Subcutaneous adipose tissue (tissue), 4 donors: ENCODE measurements around the gene IGLL5. TPM values are rescaled to one million over a fixed set of nuclear protein-coding genes. Genes with fewer than 3 reads are reported as not detected.

Source experiments
- total RNA-seq, 4 donors: library from RNA; depleted of rRNA; stranded (reverse); fragments of >200 nt; gene quantifications; one replicate each; pipeline ENCODE4 v1.1.0, GENCODE V29; 2016
- TF ChIP-seq, protein P1 (sequence below): fragments of 450-650 bp; IDR thresholded peaks from one replicate; pipeline ENCODE4 v1.5.1; 2016; ENCODE audit warnings: low read depth, mild to moderate bottlenecking, control low read depth, antibody characterized with exemption, moderate library complexity

The IGLL5 gene
- total RNA-seq, 4 donors from 2014 or later, result 1.1 to 2.2 TPM; not detected in 2

DNA sequence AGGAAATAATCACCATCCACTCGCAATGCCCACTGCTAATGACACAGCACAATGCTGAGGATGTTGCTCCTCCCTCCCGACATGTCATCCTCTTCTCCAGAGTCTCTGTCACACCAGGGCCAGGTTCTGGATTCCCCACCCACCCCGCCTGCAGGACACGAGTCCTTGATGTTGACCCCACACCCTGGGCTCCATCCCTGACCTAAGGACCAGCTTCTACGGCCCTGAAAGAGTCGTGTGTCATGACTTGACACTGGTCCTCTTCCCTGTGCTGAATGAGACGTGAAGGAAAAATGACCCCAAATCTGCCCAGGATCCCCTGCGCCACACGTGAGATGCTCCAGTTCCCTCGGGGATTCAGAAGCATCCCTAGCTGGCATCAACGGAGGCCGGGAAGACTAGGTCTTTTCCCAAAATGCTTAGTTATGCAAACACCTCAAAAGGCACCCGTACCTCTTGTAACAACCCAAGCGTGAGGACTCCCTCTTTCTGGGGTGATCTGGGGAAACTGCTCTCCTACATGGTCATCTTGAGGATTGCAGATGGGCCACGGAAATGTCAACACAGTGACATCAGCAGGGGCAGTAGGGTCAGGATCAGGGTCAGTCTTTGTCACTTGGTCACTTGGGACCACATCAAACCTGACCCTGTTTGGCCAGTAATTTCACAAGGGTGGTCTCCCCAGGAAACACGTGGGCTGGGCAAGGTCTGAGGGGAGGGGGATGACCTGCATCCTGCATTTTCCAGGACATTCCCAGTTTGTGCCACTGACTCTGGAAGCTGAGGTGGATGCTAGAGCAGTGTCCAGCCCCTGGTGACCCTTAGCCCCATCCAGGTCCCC, 42.0 kb downstream of the IGLL5 start:
- TF ChIP-seq, protein P1, sequence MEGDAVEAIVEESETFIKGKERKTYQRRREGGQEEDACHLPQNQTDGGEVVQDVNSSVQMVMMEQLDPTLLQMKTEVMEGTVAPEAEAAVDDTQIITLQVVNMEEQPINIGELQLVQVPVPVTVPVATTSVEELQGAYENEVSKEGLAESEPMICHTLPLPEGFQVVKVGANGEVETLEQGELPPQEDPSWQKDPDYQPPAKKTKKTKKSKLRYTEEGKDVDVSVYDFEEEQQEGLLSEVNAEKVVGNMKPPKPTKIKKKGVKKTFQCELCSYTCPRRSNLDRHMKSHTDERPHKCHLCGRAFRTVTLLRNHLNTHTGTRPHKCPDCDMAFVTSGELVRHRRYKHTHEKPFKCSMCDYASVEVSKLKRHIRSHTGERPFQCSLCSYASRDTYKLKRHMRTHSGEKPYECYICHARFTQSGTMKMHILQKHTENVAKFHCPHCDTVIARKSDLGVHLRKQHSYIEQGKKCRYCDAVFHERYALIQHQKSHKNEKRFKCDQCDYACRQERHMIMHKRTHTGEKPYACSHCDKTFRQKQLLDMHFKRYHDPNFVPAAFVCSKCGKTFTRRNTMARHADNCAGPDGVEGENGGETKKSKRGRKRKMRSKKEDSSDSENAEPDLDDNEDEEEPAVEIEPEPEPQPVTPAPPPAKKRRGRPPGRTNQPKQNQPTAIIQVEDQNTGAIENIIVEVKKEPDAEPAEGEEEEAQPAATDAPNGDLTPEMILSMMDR, result no peak

DNA sequence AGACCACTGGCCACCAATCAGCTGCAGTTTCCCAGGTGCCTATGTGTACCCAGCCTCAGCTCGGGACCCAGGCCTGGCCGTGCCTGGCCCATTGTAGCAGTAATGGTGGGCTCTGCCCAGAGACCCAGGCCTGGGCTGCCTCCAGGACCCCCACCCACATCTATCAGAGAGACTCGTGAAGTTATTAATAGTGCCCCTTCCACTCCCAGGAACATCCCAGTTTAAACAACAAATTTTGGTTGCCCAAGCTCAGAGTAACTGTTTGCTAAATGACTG, 42.5 kb downstream of the IGLL5 start:
- TF ChIP-seq, protein P1, result no peak

- TF ChIP-seq, protein P1, result no peak
These were observed 43.2 kb downstream of the IGLL5 start for GRCh38 chr22:22930571-22931556.

DNA sequence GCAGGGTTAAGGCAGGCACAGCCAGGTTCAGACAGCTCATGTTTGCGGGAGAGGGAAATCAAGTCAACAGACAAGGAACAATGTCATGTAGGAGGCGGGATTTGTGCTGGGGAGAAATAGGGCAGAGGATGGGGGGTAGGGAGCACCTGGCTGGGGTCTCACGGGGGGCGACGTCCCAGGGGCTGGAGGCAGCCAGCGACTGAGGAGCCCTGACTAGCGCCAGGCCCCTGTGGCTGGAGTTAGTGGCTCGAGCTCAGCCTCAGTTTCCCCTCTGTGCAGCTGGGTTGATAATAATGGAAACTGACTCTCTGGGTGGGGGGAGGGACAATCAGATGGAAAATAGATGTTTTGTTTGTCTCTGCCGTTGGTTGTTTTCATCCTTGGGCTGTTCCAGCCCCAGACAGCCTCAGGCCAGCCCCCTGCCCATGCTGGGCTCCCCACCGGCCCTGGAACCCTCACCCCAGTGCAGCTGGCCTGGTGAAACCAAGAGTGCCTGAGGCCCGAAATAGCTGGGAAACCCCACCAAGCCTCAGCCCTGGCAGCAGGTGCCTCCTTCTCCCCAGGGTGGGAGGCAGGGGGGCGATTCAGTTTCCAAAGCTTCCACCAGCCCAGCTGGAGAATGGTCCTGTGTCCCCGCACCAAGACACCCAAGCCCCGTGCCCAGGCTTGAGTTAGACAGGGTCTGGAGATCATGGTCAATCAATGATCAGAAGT, 44.1 kb downstream of the IGLL5 start:
- TF ChIP-seq, protein P1, result no peak

DNA sequence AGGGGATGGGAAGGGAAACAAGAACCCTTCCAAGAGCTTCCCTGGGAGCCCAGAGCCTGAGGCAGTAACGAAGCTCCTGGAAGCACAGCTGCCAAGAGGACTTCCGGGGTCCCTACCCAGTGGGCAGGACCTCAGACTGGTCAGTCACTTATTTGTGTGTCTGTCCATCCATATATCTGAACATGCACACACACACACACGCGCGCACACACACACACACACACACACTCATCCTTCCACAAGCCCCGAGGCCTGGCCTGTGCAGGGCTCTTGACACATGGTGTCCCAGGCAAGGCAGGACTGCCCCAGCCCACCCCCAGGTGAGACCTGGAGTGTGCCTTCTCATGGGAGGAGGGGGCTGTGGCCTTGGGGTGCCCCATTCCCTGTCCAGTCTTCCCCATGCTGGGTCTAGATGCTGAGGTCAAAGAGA, 44.9 kb downstream of the IGLL5 start:
- TF ChIP-seq, protein P1, result no peak

DNA sequence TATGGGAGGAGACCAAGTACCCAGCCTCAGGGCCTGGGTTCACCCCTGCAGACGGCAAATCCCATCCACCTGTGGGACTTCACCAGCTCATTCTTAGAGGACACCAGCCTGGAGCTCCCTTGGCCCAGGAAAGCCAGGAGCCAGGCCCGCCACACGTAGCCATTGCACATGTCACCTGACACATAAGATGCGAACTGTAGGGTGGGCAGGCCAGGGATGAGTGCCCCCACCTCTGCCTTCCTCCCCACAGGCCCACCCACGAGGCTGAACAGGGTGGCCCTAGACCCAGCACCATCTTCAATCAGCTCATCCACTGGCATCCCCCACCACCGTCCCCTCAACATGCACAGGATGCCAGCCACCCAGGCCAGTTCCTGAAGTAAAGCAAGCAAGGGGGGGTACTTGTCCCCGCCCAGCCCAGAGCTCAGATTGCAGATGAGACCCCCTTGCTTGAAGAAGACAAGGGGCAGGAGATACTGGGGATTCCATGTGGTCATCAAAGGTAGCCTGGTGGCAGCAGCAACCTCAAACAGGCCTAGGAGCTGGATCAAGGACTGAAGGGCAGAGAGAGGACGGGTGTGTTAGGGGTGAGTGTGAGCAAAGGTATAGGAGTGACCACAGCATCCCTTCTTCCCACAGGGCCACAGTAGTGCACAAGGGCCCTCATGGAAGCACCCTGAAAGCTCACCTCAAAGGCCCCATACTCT, 45.6 kb downstream of the IGLL5 start:
- TF ChIP-seq, protein P1, result no peak
